ENCODE data around the gene POLR3H.

POLR3H gene

DNA sequence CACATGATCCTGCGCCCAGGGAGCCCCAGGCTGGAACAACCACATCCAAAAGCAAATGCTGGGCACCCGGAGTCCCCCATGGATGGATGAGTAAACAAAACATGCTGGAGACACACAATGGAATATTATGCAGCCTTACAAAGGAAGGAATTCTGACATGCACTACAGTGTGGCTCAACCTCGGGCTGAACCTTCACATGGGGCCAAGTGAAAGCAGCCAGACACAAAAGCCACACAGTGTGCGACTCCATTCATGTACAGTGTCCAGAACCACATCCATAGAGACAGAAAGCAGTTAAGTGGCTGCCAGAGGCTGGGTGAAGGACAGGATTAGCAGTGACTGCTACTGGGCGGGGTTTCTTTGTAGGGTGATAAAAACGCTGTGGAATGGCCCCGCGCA, 10.1 kb downstream of the POLR3H start:
- no peak for DNase-seq (ENCODE audit: low read depth)

GRCh38 chr22:41532908-41533825, 11.1 kb downstream of the POLR3H start:
- peak; percentile 58 for DNase-seq (ENCODE audit: low read depth)

DNA sequence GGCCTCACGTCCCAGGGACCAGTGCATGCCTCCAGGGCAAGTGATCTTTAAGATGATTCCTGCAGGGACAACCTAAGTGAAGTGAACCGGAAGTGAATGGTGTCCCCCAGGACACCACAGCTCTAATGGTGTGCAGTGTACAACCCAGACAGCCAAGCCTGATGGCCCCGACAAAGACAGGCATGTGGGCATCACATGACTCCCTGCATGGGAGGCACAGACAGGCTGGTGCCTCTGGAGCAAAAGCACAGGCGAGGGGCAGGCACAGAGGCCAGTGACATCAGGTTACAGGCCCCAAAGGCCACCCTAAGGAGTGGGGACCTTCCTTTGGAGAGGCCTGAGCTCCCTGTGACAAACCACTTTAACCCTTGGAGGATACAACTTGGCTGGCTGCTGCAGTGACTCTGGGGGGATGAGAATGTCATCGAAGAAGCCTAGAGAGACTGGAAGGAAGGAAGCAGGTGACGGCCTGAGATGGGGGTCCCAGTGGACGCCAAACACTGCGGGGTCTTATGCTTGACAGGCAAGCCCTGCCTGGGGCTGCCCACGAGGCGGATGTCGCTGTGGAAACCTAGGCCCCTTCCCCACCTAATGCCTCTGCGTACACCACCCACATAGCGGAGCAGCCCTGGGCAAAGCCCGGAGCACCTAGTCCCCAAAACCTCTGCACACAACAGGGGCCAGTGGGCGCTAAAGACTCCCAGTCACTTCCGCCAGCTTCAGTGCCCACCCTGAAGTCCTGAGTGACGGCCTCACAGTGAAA, 12.4 kb downstream of the POLR3H start:
- DNase-seq (ENCODE audit: low read depth) = no peak

GRCh38 chr22:41530890-41531714, 13.2 kb downstream of the POLR3H start:
- no peak for DNase-seq (ENCODE audit: low read depth)

GRCh38 chr22:41528938-41529561, 15.2 kb downstream of the POLR3H start:
- no peak for DNase-seq (ENCODE audit: low read depth)

DNA sequence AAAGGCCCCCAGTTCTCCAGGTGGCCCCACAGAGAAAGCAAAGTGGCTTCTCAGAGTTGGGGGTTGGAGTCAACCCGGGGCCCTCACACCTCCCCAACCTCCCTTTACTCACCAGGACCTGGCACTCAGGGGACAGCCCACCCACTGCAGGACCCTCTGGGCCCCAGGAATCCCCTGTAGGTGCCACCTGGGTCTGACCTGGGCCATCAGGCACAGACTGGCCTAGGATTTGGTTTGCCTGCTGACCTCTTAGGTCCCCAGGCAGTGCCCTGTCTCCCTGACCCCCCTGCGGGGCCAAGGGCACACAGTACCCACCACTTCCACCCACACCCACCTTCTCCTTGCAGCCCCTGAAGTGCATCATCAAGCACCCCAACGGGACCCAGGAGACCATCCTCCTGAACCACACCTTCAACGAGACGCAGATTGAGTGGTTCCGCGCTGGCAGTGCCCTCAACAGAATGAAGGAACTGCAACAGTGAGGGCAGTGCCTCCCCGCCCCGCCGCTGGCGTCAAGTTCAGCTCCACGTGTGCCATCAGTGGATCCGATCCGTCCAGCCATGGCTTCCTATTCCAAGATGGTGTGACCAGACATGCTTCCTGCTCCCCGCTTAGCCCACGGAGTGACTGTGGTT, 16.0 kb downstream of the POLR3H start:
- no peak for DNase-seq (ENCODE audit: low read depth)

GRCh38 chr22:41526830-41527799, 17.2 kb downstream of the POLR3H start:
- peak; percentile 58 for DNase-seq (ENCODE audit: low read depth)

DNA sequence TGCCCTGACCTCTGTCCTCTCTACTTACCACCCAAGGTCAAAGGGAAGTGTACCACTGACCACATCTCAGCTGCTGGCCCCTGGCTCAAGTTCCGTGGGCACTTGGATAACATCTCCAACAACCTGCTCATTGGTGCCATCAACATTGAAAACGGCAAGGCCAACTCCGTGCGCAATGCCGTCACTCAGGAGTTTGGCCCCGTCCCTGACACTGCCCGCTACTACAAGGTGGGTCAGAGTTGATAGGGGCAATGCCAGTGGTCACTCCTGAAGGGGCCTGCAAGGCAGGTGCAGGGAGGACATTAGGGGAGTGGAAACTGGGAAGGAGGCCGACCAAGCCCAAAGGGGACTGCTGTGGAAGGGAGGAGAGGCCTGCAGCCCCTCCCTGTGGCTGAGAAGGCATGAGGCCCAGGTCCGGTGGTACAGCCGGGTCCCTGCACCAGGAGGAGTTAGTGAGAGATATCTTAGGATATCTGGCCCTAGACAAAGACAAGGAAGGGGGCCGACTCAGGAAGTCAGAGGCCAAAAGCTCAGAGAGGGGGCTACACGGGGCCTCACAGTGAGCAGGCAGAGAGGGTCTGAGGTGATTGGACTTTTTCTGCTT, 17.9 kb downstream of the POLR3H start:
- no peak for DNase-seq (ENCODE audit: low read depth)

GRCh38 chr22:41525450-41526225, 18.6 kb downstream of the POLR3H start:
- DNase-seq (ENCODE audit: low read depth) = no peak

GRCh38 chr22:41524809-41525449, 19.3 kb downstream of the POLR3H start:
- peak; percentile 29 for DNase-seq (ENCODE audit: low read depth)

DNA sequence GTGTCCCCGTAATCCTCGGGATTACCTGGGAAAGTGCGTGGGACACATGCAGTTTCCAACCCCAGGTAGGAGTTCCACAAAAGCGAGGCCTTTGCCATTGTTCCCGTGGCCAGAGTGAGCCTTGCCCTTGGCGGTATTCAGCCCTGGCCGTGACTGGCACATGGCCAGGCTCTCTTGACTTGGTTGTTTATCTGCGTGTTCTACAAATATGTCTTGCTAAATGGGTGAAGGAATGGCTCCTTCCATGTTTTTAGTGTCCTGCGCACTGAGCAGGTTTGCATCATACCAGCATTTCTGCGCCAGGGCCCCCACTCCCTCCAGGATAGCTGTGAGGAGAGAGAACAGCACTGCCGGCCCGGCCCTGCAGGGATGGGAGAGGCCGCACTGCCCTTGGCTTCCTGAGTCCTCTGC, 20.0 kb downstream of the POLR3H start:
- DNase-seq (ENCODE audit: low read depth) = no peak

- DNase-seq (ENCODE audit: low read depth) = no peak
These were observed 20.6 kb downstream of the POLR3H start for GRCh38 chr22:41523464-41524221.

GRCh38 chr22:41522813-41523212, 21.5 kb downstream of the POLR3H start:
- DNase-seq (ENCODE audit: low read depth) = no peak

DNA sequence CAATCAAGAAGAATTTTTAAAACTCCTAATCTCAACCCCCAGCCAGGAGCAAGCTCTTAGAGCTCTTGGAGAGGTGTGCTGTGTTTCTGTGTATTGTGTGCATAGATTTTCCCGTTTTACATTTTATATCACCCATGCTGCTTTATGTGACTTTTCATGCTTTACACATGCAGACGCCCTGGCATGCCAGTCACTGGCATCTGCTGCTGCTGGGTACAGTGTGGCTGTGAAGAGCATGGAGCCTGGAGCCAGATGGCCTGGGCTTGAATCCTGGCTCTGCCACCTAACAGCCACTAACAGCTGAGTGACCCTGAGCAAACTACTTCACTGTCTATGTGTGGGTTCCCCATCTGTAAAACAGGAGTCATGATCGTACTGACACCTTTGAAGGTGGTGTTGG, 23.1 kb downstream of the POLR3H start:
- no peak for DNase-seq (ENCODE audit: low read depth)

- DNase-seq (ENCODE audit: low read depth) = no peak
These were observed 26.3 kb downstream of the POLR3H start for GRCh38 chr22:41518048-41518347.

DNA sequence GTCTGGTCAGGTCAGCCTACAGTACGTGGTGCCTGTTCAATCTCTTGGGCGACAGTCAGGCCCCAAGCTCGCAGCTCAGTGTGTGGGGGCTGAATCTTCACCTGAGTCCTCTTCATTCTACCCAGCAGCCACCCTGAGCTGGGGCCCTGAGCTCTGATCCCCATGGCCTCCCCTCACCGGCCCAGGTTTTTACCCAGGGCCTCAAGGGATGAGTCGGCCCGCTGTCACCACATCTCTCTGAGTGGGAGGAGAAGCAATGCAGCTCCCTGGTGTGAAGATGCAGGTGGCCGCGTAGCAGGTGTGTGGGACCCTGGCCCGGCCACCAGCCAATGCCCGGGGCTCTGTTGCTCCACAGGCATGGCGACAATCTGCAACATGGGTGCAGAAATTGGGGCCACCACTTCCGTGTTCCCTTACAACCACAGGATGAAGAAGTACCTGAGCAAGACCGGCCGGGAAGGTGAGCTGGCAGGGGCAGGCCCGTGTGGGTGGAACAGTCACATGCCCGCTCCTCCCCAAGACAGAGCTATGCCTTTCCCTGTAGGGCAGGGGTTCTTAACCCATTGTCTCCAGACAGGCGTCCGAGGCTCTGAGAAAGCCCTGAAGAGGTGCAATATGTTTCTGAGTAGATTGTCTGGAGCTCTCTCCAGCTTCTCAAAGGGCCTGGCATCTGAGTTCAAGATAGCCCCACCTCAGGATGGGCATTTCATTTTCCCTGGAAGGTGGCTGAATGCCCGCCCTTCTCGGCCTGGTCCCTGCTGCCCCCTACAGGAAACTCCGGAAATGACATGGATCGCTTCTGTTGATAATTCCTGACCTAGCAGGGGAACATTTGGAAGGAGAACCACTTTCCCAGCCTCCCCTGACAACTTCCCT, 26.9 kb downstream of the POLR3H start:
- no peak for DNase-seq (ENCODE audit: low read depth)

DNA sequence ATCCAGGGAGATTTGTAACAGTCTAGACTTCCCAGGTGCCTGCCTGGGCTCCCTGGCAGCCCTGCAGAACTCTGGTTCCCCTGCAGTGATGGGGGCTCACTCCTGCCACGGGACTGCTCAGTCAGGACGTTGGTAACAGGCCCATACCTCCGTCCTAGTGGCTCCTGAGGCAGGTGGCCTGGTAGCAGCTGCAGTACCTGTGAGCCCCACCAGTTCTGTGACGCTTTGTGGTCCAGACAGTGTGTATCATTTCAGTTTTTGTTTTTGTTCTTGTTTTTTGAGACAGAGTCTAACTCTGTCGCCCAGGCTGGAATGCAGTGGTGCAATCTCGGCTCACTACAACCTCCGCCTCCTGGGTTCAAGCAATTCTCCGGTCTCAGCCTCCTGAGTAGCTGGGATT, 27.8 kb downstream of the POLR3H start:
- DNase-seq (ENCODE audit: low read depth) = no peak

All from activated T-helper 9 cell treated with anti-CD3 and anti-CD28 coated beads, Interleukin-2, amount 50 U/mL, for 16 hours (primary cell).